Liver (tissue), 3 donors: Measurements from ENCODE around the gene CD55.

Experiments used
- CTCF ChIP-seq: fragments of 150-350 bp; IDR thresholded peaks from 2 replicates; pipeline ENCODE4 v1.5.1; 2017; ENCODE audit warnings: improper control_type of control experiment, low read depth, low read length; ENCODE audit not compliant: missing input control
- SP1 ChIP-seq: IDR thresholded peaks from 2 replicates; pipeline ENCODE4 v1.6.1; 2018; ENCODE audit warnings: antibody characterized with exemption, mild to moderate bottlenecking
- donor health status: healthy.
- donor health status: healthy.

GRCh38 chr1:207407655-207408260 lies 86.3 kb downstream of the CD55 start:
- TF ChIP-seq CTCF (no peak), SP1 (peak; percentile 23)
